Lower lobe of right lung (tissue), 2 donors: ENCODE results near the gene FHIT. TPM values are rescaled to one million over a fixed set of nuclear protein-coding genes. Genes with fewer than 3 reads are reported as not detected.

ENCODE experiments used
- ATAC-seq, 2 donors: fragments of 200-7000 bp; cut with Tn5 transposase; one replicate each; pipeline ENCODE4 v1.9.1; 2020 to 2022; ENCODE audit warnings: mild to moderate bottlenecking in 2 of 2, moderate library complexity in 2 of 2
- DNase-seq: peaks from one replicate; pipeline ENCODE4 v3.0.0-alpha.2; 2020
- H3K27ac ChIP-seq: fragments of 200-600 bp; one replicate; pipeline ENCODE4 v1.8.0; 2022
- H3K27me3 ChIP-seq: fragments of 200-600 bp; one replicate; pipeline ENCODE4 v1.8.0; 2022; ENCODE audit warnings: low read depth
- H3K36me3 ChIP-seq: fragments of 200-600 bp; one replicate; pipeline ENCODE4 v1.8.0; 2022; ENCODE audit warnings: mild to moderate bottlenecking
- H3K4me1 ChIP-seq: fragments of 200-600 bp; one replicate; pipeline ENCODE4 v1.8.0; 2022
- H3K4me3 ChIP-seq: fragments of 200-600 bp; one replicate; pipeline ENCODE4 v1.8.0; 2022; ENCODE audit warnings: mild to moderate bottlenecking
- H3K9me3 ChIP-seq: fragments of 200-600 bp; one replicate; pipeline ENCODE4 v1.8.0; 2022
- CTCF ChIP-seq: fragments of 200-600 bp; IDR thresholded peaks from one replicate; pipeline ENCODE4 v1.8.0; 2022; ENCODE audit warnings: antibody characterized with exemption, mild to moderate bottlenecking
- intact Hi-C: fragments of 100-400 bp; cut with DNase I; formaldehyde crosslinking; loops from one replicate; pipeline ENCODE4 v1.11.0; 2022
- total RNA-seq: library from RNA; stranded (reverse); fragmentation: NEBNext Ultra II Directional; extraction: Animal tissue kit (Norgen Biotek cat#: 25700); gene quantifications from one replicate; pipeline ENCODE4 v1.2.1, GENCODE V29; 2021
- donor health status: DM: no; HTN: yes; CAD: no; lungs with severe emphysema.

The FHIT gene
- total RNA-seq, 1 donor from 2014 or later, result 10.3 TPM

- no peaks in the 10 kb centered on the region for H3K36me3 ChIP-seq
- TF ChIP-seq CTCF, result no peak
- DNase-seq, result no peak
- no peak overlapping the region for H3K27ac ChIP-seq
- no peaks in the 10 kb centered on the region for H3K9me3 ChIP-seq
- ATAC-seq, result no peak
- H3K4me1 ChIP-seq, result no peaks in the 10 kb centered on the region
- H3K4me3 ChIP-seq, result no peak overlapping the region
- intact Hi-C loops, result no loop called here
- no peaks in the 10 kb centered on the region for H3K27me3 ChIP-seq
These were observed 1464.9 kb downstream of the FHIT start for GRCh38 chr3:59786374-59786773.

- H3K36me3 ChIP-seq, result no peaks in the 10 kb centered on the region
- DNase-seq (no peak), ATAC-seq (no peak)
- no peak for TF ChIP-seq CTCF
- H3K9me3 ChIP-seq, result no peaks in the 10 kb centered on the region
- intact Hi-C loops, result no loop called here
- H3K27ac ChIP-seq, result no peak overlapping the region
- no peak overlapping the region for H3K4me3 ChIP-seq
- no peaks in the 10 kb centered on the region for H3K27me3 ChIP-seq
- no peaks in the 10 kb centered on the region for H3K4me1 ChIP-seq
These were observed 1467.1 kb downstream of the FHIT start for GRCh38 chr3:59784164-59784563.

GRCh38 chr3:59783468-59783988 is 1467.7 kb downstream of the FHIT start:
- Histone ChIP-seq H3K9me3 (no peaks in the 10 kb centered on the region), H3K36me3 (no peaks in the 10 kb centered on the region), H3K27ac (no peak overlapping the region), H3K4me1 (no peaks in the 10 kb centered on the region), H3K27me3 (no peaks in the 10 kb centered on the region), H3K4me3 (no peak overlapping the region)
- DNase-seq, result no peak
- no peak for TF ChIP-seq CTCF
- intact Hi-C loops, result no loop called here
- no peak for ATAC-seq

DNA sequence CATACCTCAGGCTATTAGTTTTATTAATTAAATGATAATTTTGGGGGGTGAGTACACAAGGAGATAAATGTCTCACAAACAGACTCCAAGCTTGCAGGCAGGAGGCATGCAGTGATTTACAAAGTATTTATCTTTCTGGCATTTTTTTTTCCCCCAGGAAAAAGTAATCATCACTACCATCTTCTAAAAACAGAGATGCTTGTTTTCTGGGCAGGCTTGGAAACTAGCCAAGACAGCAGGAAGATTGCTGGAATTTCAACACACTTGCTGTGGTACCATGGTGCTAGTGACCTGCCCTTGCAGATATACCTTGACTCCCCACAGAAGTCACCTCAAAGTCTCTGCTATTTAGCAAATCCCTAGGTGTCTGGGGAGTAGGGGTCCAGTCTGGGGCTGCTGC is 1468.6 kb downstream of the FHIT start:
- H3K27me3 ChIP-seq, result no peaks in the 10 kb centered on the region
- H3K4me1 ChIP-seq, result no peaks in the 10 kb centered on the region
- no peaks in the 10 kb centered on the region for H3K36me3 ChIP-seq
- ATAC-seq, result no peak
- H3K9me3 ChIP-seq, result no peaks in the 10 kb centered on the region
- no peak for TF ChIP-seq CTCF
- no peak overlapping the region for H3K27ac ChIP-seq
- intact Hi-C loops, result no loop called here
- no peak for DNase-seq
- H3K4me3 ChIP-seq, result no peak overlapping the region

- H3K36me3 ChIP-seq, result no peaks in the 10 kb centered on the region
- ATAC-seq (no peak), DNase-seq (no peak)
- H3K27ac ChIP-seq, result no peak overlapping the region
- intact Hi-C loops, result no loop called here
- no peak overlapping the region for H3K4me3 ChIP-seq
- H3K4me1 ChIP-seq, result no peaks in the 10 kb centered on the region
- H3K27me3 ChIP-seq, result no peaks in the 10 kb centered on the region
- no peak for TF ChIP-seq CTCF
- H3K9me3 ChIP-seq, result no peaks in the 10 kb centered on the region
These were observed 1471.0 kb downstream of the FHIT start for GRCh38 chr3:59780209-59780608.

GRCh38 chr3:59779260-59779659 is 1472.0 kb downstream of the FHIT start:
- Histone ChIP-seq H3K4me3 (no peak overlapping the region), H3K36me3 (no peaks in the 10 kb centered on the region), H3K4me1 (no peaks in the 10 kb centered on the region), H3K27me3 (no peaks in the 10 kb centered on the region), H3K27ac (no peak overlapping the region), H3K9me3 (no peaks in the 10 kb centered on the region)
- intact Hi-C loops, result no loop called here
- DNase-seq (no peak), ATAC-seq (no peak)
- TF ChIP-seq CTCF, result no peak
